Kidney epithelial cell (primary cell): ENCODE results near the gene UQCRFS1. TPM values are rescaled to one million over a fixed set of nuclear protein-coding genes. Genes with fewer than 3 reads are reported as not detected.

Experiments
- DNase-seq: peaks from one replicate; pipeline ENCODE4 v3.0.0-alpha.2; 2010; ENCODE audit warnings: low read depth
- H3K27me3 ChIP-seq: 2 replicates; pipeline ENCODE4 v1.6.0; 2011; ENCODE audit warnings: low read length; ENCODE audit not compliant: control insufficient read depth, insufficient read depth
- H3K36me3 ChIP-seq: 2 replicates; pipeline ENCODE4 v1.5.1; 2011; ENCODE audit warnings: low read length; ENCODE audit not compliant: control insufficient read depth, insufficient read depth
- H3K4me3 ChIP-seq: 2 replicates; pipeline ENCODE4 v1.5.1; 2011; ENCODE audit warnings: low read depth, mild to moderate bottlenecking, control low read depth, low read length
- CTCF ChIP-seq: IDR thresholded peaks from 2 replicates; pipeline ENCODE4 v1.5.1; 2011; ENCODE audit warnings: mild to moderate bottlenecking, moderate library complexity, low read length, control low read depth, inconsistent platforms; ENCODE audit not compliant: insufficient read depth, poor library complexity, severe bottlenecking
- total RNA-seq: library from RNA; depleted of rRNA; stranded (reverse); fragments of >200 nt; gene quantifications from 2 replicates; pipeline ENCODE4 v1.2.3, GENCODE V29; 2015

Gene UQCRFS1
- total RNA-seq, result 29.9 and 32.4 TPM in 2 replicates

- peaks cover 1% of the 10 kb centered on the region for H3K36me3 ChIP-seq
- H3K4me3 ChIP-seq, result peak within 1 kb of the TSS; percentile 97
- H3K27me3 ChIP-seq, result no peaks in the 10 kb centered on the region
- TF ChIP-seq CTCF, result no peak
- DNase-seq, result peak; percentile 67
Measured at GRCh38 chr19:29212648-29213573, at the start of gene UQCRFS1. Gene UQCRFS1, minus strand, starts transcription at chr19:29213151. Its CDS starts 33 bp downstream, at chr19:29213118.

GRCh38 chr19:29262085-29262484 lies 49.1 kb upstream of the UQCRFS1 start:
- no peak for DNase-seq
- no peak for TF ChIP-seq CTCF
- Histone ChIP-seq H3K36me3 (no peaks in the 10 kb centered on the region), H3K27me3 (no peaks in the 10 kb centered on the region), H3K4me3 (no peak overlapping the region)

- peak; percentile 41 for TF ChIP-seq CTCF
Measured at GRCh38 chr19:29260477-29261317, 47.7 kb upstream of the UQCRFS1 start.

GRCh38 chr19:29259867-29260281 lies 46.9 kb upstream of the UQCRFS1 start:
- no peaks in the 10 kb centered on the region for H3K36me3 ChIP-seq
- TF ChIP-seq CTCF, result no peak
- DNase-seq, result no peak

More at GRCh38 chr19:29260477-29261317, 47.7 kb upstream of the UQCRFS1 start:
- DNase-seq, result no peak
- Histone ChIP-seq H3K27me3 (no peaks in the 10 kb centered on the region), H3K36me3 (no peaks in the 10 kb centered on the region), H3K4me3 (no peak overlapping the region)

GRCh38 chr19:29259153-29259552 lies 46.2 kb upstream of the UQCRFS1 start:
- no peak for DNase-seq
- Histone ChIP-seq H3K4me3 (no peak overlapping the region), H3K36me3 (no peaks in the 10 kb centered on the region), H3K27me3 (no peaks in the 10 kb centered on the region)
- TF ChIP-seq CTCF, result peak; percentile 21

More at GRCh38 chr19:29259867-29260281, 46.9 kb upstream of the UQCRFS1 start:
- no peaks in the 10 kb centered on the region for H3K27me3 ChIP-seq
- H3K4me3 ChIP-seq, result no peak overlapping the region
